SK-N-SH (cell line): ENCODE measurements around the gene BRAF. TPM values are rescaled to one million over a fixed set of nuclear protein-coding genes. Genes with fewer than 3 reads are reported as not detected.
"Not testable (repeated sequence)": the region's sequence is repeated elsewhere in the genome, so short reads cannot be mapped to it uniquely, and the experiment has no call there.

Source experiments
- CTCF ChIA-PET: fragments of 300-600, 350-600 bp; formaldehyde crosslinking; extraction: SDS; loops from one replicate; lab custom pipeline; 2021; lab: Yijun Ruan, JAX
- POLR2A ChIA-PET: fragments of 350-600 bp; sonication (Branson Sonifier 250); formaldehyde crosslinking; extraction: SDS; loops from one replicate; lab custom pipeline; 2020; ENCODE audit warnings: antibody characterized with exemption, inconsistent platforms; lab: Yijun Ruan, JAX
- DNase-seq: peaks from one replicate; pipeline ENCODE4 v3.0.0; 2012
- H2AFZ ChIP-seq: fragments of 200-600 bp; sonication (generic); 2 replicates; pipeline ENCODE4 v1.8.1; 2016; ENCODE audit warnings: antibody characterized with exemption, mild to moderate bottlenecking, low read depth
- H3F3A ChIP-seq: fragments of 200-600 bp; sonication (generic); replicated peaks from 2 replicates; pipeline ENCODE3; 2016; ENCODE audit warnings: antibody characterized with exemption, mild to moderate bottlenecking; ENCODE audit not compliant: insufficient read depth
- H3K27ac ChIP-seq, 2 experiments: fragments of 200-500 bp in 1 of 2; fragments of 200-600 bp in 1 of 2; sonication (Bioruptor generic) in 1 of 2; sonication (generic), shearing (Covaris generic) in 1 of 2; 2 replicates each; pipeline versions ENCODE4 v1.5.1 to v1.6.1; 2014 to 2016; ENCODE audit warnings: low read depth in 2 of 2, inconsistent platforms in 1 of 2, low read length in 1 of 2, mild to moderate bottlenecking in 1 of 2, mixed read lengths in 1 of 2
- H3K27me3 ChIP-seq: fragments of 200-600 bp; sonication (generic), shearing (Covaris generic); 2 replicates; pipeline ENCODE4 v1.6.1; 2016; ENCODE audit warnings: mixed run types; ENCODE audit not compliant: insufficient read depth
- H3K36me3 ChIP-seq, 2 experiments: fragments of 200-500 bp in 1 of 2; fragments of 200-600 bp in 1 of 2; sonication (Bioruptor generic) in 1 of 2; sonication (generic) in 1 of 2; replicated peaks in 1 of 2; 2 replicates each; pipeline versions ENCODE3 to v1.5.1; 2014 to 2016; ENCODE audit warnings: low read length in 1 of 2, mild to moderate bottlenecking in 1 of 2; ENCODE audit not compliant: insufficient read depth in 2 of 2, control insufficient read depth in 1 of 2
- H3K4me1 ChIP-seq, 2 experiments: fragments of 200-500 bp in 1 of 2; fragments of 200-600 bp in 1 of 2; sonication (Bioruptor generic) in 1 of 2; sonication (generic), shearing (Covaris generic) in 1 of 2; 2 replicates each; pipeline versions ENCODE4 v1.5.1 to v1.6.1; 2014 to 2016; ENCODE audit warnings: low read depth in 1 of 2, low read length in 1 of 2, mixed run types in 1 of 2; ENCODE audit not compliant: insufficient read depth in 2 of 2, control insufficient read depth in 1 of 2
- H3K4me2 ChIP-seq: fragments of 200-600 bp; sonication (generic), shearing (Covaris generic); 2 replicates; pipeline ENCODE4 v1.6.1; 2017; ENCODE audit warnings: mixed run types
- H3K4me3 ChIP-seq, 2 experiments: fragments of 200-500 bp in 1 of 2; fragments of 200-600 bp in 1 of 2; sonication (Bioruptor generic) in 1 of 2; sonication (generic), shearing (Covaris generic) in 1 of 2; 2 replicates each; pipeline versions ENCODE4 v1.5.1 to v1.8.1; 2014 to 2016; ENCODE audit warnings: low read depth in 2 of 2, inconsistent platforms in 1 of 2, low read length in 1 of 2, mild to moderate bottlenecking in 1 of 2, mixed read lengths in 1 of 2, moderate library complexity in 1 of 2
- H3K79me2 ChIP-seq: fragments of 200-600 bp; sonication (generic); 2 replicates; pipeline ENCODE4 v1.8.1; 2017; ENCODE audit warnings: mild to moderate bottlenecking; ENCODE audit not compliant: insufficient read depth
- H3K9ac ChIP-seq: fragments of 200-600 bp; sonication (generic); 2 replicates; pipeline ENCODE4 v1.6.1; 2017; ENCODE audit warnings: mixed run types
- H3K9me2 ChIP-seq: fragments of 200-600 bp; sonication (generic); 2 replicates; pipeline ENCODE4 v1.6.1; 2017; ENCODE audit warnings: mixed run types
- H3K9me3 ChIP-seq: fragments of 200-600 bp; sonication (generic); 2 replicates; pipeline ENCODE4 v1.6.1; 2017; ENCODE audit warnings: mixed run types, mild to moderate bottlenecking, moderate library complexity
- H4K20me1 ChIP-seq: fragments of 200-600 bp; sonication (generic); 2 replicates; pipeline ENCODE4 v1.6.1; 2017; ENCODE audit warnings: mild to moderate bottlenecking, mixed run types; ENCODE audit not compliant: insufficient read depth
- ELF1 ChIP-seq: IDR thresholded peaks from 2 replicates; pipeline ENCODE4 v1.4.0; 2012
- EZH2phosphoT487 ChIP-seq: fragments of 200-600 bp; sonication (generic); IDR thresholded peaks from 2 replicates; pipeline ENCODE4 v1.6.1; 2017; ENCODE audit warnings: low read depth, mixed run types, mild to moderate bottlenecking, antibody characterized with exemption, moderate library complexity, borderline replicate concordance
- FOSL2 ChIP-seq: IDR thresholded peaks from 2 replicates; pipeline ENCODE4 v1.4.0; 2012; ENCODE audit warnings: low read depth, mild to moderate bottlenecking, moderate library complexity, borderline replicate concordance
- JUND ChIP-seq: IDR thresholded peaks from 2 replicates; pipeline ENCODE4 v1.4.0; 2012
- MXI1 ChIP-seq: IDR thresholded peaks from 2 replicates; pipeline ENCODE4 v1.6.1; 2012; ENCODE audit warnings: mild to moderate bottlenecking, low read depth, low read length, improper control_type of control experiment
- NFIC ChIP-seq: IDR thresholded peaks from 2 replicates; pipeline ENCODE4 v1.4.0; 2012; ENCODE audit warnings: borderline replicate concordance
- RCOR1 ChIP-seq: fragments of 150-350 bp; IDR thresholded peaks from 2 replicates; pipeline ENCODE4 v1.6.1; 2017; ENCODE audit warnings: antibody characterized with exemption, low read length
- RXRA ChIP-seq: IDR thresholded peaks from 2 replicates; pipeline ENCODE4 v1.4.0; 2012; ENCODE audit warnings: low read depth, mild to moderate bottlenecking, borderline replicate concordance
- SIN3A ChIP-seq: IDR thresholded peaks from 2 replicates; pipeline ENCODE4 v1.6.1; 2012; ENCODE audit warnings: low read depth, mild to moderate bottlenecking, low read length, moderate library complexity, borderline replicate concordance
- TEAD4 ChIP-seq: IDR thresholded peaks from 2 replicates; pipeline ENCODE4 v1.4.0; 2012; ENCODE audit warnings: mild to moderate bottlenecking, borderline replicate concordance; ENCODE audit not compliant: insufficient read depth
- WGBS: methylation state at CpG from one replicate; pipeline ENCODE4 v1.1.6; 2017; ENCODE audit warnings: low lambda C conversion rate; 5-methylcytosine and 5-hydroxymethylcytosine counted together
- polyA plus RNA-seq, 3 experiments: library from polyadenylated mRNA; depleted of rRNA; stranded (reverse); fragments of >200 nt; gene quantifications; 2 replicates each; pipeline ENCODE4 v1.2.3, GENCODE V29; 2012
- TF ChIP-seq, protein P1 (sequence below): fragments of 150-350 bp; IDR thresholded peaks from 2 replicates; pipeline ENCODE4 v1.6.1; 2016; ENCODE audit warnings: mild to moderate bottlenecking, low read depth, low read length

BRAF gene
- polyA plus RNA-seq, 1 of the 3 experiments (the other 2 are of a cell fraction): 5.2 TPM

GRCh38 chr7:140677496-140677895 lies 247.2 kb downstream of the BRAF start:
- no peak for DNase-seq
- H3K36me3 ChIP-seq: peaks cover 0 to 10% of the 10 kb centered on the region in 2 experiments

GRCh38 chr7:140676956-140677355 lies 247.8 kb downstream of the BRAF start:
- CTCF ChIA-PET: interaction anchor here (1.6 to 1.7 kb wide), 2 partner anchors 21 to 24 kb away, joined by 4 to 6 read pairs; no protein-coding TSS in a partner anchor
- H2AFZ ChIP-seq, H3K27ac ChIP-seq, H3F3A ChIP-seq, H3K79me2 ChIP-seq, H3K9me3 ChIP-seq, H3K9me2 ChIP-seq, H3K4me3 ChIP-seq, H3K27me3 ChIP-seq, POLR2A ChIA-PET, H3K9ac ChIP-seq, H3K36me3 ChIP-seq, H4K20me1 ChIP-seq, H3K4me2 ChIP-seq, DNase-seq: not testable (repeated sequence)
- peaks cover 7 to 19% of the 10 kb centered on the region in 2 experiments; a peak in 2 of 4 replicates for H3K4me1 ChIP-seq
- WGBS: 99% methylated on average over 11 of the region's 11 CpGs

More at GRCh38 chr7:140677496-140677895, 247.2 kb downstream of the BRAF start:
- Histone ChIP-seq H3K27ac (no peak overlapping the region), H3K4me3 (no peak overlapping the region), H3K9me2 (no peaks in the 10 kb centered on the region), H3K9ac (no peak overlapping the region), H3K4me2 (no peak overlapping the region), H3F3A (no peaks in the 10 kb centered on the region), H3K27me3 (no peaks in the 10 kb centered on the region), H3K79me2 (no peaks in the 10 kb centered on the region), H2AFZ (no peak overlapping the region), H3K4me1 (peaks cover 7 to 15% of the 10 kb centered on the region in 2 experiments; a peak in 2 of 4 replicates), H3K9me3 (no peaks in the 10 kb centered on the region), H4K20me1 (no peaks in the 10 kb centered on the region)
- ChIA-PET CTCF (interaction anchor here (0.5 to 1.7 kb wide), 3 partner anchors 20 to 549 kb away, joined by 3 to 6 read pairs (median 4); no protein-coding TSS in a partner anchor), POLR2A (no interaction called here)
- TF ChIP-seq SIN3A (no peak), ELF1 (no peak), MXI1 (no peak), FOSL2 (no peak), TEAD4 (no peak), RCOR1 (no peak), EZH2phosphoT487 (no peak)
- TF ChIP-seq, protein P1, sequence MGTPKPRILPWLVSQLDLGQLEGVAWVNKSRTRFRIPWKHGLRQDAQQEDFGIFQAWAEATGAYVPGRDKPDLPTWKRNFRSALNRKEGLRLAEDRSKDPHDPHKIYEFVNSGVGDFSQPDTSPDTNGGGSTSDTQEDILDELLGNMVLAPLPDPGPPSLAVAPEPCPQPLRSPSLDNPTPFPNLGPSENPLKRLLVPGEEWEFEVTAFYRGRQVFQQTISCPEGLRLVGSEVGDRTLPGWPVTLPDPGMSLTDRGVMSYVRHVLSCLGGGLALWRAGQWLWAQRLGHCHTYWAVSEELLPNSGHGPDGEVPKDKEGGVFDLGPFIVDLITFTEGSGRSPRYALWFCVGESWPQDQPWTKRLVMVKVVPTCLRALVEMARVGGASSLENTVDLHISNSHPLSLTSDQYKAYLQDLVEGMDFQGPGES: no peak
- WGBS: 94% methylated on average over 3 of the region's 3 CpGs

GRCh38 chr7:140676306-140676705 lies 248.4 kb downstream of the BRAF start:
- Histone ChIP-seq H3K36me3 (peaks cover 0 to 7% of the 10 kb centered on the region in 2 experiments), H3K4me1 (peaks cover 7 to 20% of the 10 kb centered on the region in 2 experiments; a peak in 2 of 4 replicates), H3K9me2 (no peaks in the 10 kb centered on the region), H3K79me2 (no peaks in the 10 kb centered on the region), H3K27ac (no peak overlapping the region), H2AFZ (no peak overlapping the region), H3K4me2 (no peak overlapping the region), H3K9me3 (no peaks in the 10 kb centered on the region), H4K20me1 (no peaks in the 10 kb centered on the region), H3K4me3 (no peak overlapping the region), H3K9ac (no peak overlapping the region), H3F3A (no peaks in the 10 kb centered on the region), H3K27me3 (no peaks in the 10 kb centered on the region)
- DNase-seq: no peak
- TF ChIP-seq NFIC: no peak
- TF ChIP-seq RXRA: no peak
- no peak for TF ChIP-seq JUND
- 83% methylated on average over 3 of the region's 3 CpGs for WGBS
- ChIA-PET POLR2A (no interaction called here), CTCF (interaction anchor here (0.8 to 4.5 kb wide), 6 partner anchors 13 to 585 kb away, joined by 3 to 45 read pairs (median 5); partner anchors contain the start of gene MRPS33)
